Nephron progenitor cell (in vitro differentiated cells): ENCODE results near the gene LRRN2.

Experiments
- DNase-seq: peaks from one replicate; pipeline ENCODE4 v3.0.0; 2021
- H3K27ac Mint-ChIP-seq: 2 replicates; pipeline ENCODE4 v1.8.0; 2021; ENCODE audit warnings: mild to moderate bottlenecking, moderate library complexity, mixed read lengths
- H3K27me3 Mint-ChIP-seq: 2 replicates; pipeline ENCODE4 v1.8.0; 2021; ENCODE audit warnings: mild to moderate bottlenecking, low read depth, mixed read lengths; ENCODE audit not compliant: poor library complexity
- H3K36me3 Mint-ChIP-seq: 2 replicates; pipeline ENCODE4 v1.8.0; 2021; ENCODE audit warnings: low read depth, mixed read lengths
- H3K4me1 Mint-ChIP-seq: 2 replicates; pipeline ENCODE4 v1.8.0; 2021; ENCODE audit warnings: mixed read lengths
- H3K4me3 Mint-ChIP-seq: 2 replicates; pipeline ENCODE4 v1.8.0; 2021; ENCODE audit warnings: mild to moderate bottlenecking, moderate library complexity, mixed read lengths
- H3K9me3 Mint-ChIP-seq: 2 replicates; pipeline ENCODE4 v1.8.0; 2021; ENCODE audit warnings: mild to moderate bottlenecking, moderate library complexity, mixed read lengths
- TF ChIP-seq, protein P1 (sequence below): fragments of 200-600 bp; sonication (generic); IDR thresholded peaks from 2 replicates; pipeline ENCODE4 v1.5.0; 2021; ENCODE audit warnings: antibody characterized with exemption

The LRRN2 gene

DNA sequence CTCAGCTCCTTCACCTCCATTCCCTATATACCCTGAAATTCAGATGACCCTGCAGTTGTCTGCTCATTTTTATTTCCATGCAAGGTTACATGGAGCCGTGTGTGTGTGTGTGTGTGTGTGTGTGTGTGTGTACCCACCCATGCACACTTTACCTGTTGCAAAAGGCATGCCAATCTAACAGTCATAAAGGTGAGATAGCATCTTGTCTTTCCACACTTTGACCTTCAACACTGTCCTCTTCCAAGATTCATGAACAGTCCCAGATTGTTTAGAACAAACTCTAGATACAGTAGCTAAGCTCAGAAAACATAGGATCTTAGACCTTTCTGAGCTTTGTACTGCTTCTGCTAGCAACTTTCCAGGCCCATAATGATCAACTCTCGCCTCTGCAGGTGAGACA, 9.5 kb downstream of the LRRN2 start:
- DNase-seq, result no peak
- no peaks in the 10 kb centered on the region for H3K9me3 Mint-ChIP-seq
- peaks cover 51% of the 10 kb centered on the region for H3K4me1 Mint-ChIP-seq
- peaks cover 20% of the 10 kb centered on the region for H3K27me3 Mint-ChIP-seq
- no peak overlapping the region for H3K27ac Mint-ChIP-seq
- TF ChIP-seq, protein P1, sequence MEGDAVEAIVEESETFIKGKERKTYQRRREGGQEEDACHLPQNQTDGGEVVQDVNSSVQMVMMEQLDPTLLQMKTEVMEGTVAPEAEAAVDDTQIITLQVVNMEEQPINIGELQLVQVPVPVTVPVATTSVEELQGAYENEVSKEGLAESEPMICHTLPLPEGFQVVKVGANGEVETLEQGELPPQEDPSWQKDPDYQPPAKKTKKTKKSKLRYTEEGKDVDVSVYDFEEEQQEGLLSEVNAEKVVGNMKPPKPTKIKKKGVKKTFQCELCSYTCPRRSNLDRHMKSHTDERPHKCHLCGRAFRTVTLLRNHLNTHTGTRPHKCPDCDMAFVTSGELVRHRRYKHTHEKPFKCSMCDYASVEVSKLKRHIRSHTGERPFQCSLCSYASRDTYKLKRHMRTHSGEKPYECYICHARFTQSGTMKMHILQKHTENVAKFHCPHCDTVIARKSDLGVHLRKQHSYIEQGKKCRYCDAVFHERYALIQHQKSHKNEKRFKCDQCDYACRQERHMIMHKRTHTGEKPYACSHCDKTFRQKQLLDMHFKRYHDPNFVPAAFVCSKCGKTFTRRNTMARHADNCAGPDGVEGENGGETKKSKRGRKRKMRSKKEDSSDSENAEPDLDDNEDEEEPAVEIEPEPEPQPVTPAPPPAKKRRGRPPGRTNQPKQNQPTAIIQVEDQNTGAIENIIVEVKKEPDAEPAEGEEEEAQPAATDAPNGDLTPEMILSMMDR, result no peak
- H3K4me3 Mint-ChIP-seq, result no peak overlapping the region
- no peaks in the 10 kb centered on the region for H3K36me3 Mint-ChIP-seq

DNA sequence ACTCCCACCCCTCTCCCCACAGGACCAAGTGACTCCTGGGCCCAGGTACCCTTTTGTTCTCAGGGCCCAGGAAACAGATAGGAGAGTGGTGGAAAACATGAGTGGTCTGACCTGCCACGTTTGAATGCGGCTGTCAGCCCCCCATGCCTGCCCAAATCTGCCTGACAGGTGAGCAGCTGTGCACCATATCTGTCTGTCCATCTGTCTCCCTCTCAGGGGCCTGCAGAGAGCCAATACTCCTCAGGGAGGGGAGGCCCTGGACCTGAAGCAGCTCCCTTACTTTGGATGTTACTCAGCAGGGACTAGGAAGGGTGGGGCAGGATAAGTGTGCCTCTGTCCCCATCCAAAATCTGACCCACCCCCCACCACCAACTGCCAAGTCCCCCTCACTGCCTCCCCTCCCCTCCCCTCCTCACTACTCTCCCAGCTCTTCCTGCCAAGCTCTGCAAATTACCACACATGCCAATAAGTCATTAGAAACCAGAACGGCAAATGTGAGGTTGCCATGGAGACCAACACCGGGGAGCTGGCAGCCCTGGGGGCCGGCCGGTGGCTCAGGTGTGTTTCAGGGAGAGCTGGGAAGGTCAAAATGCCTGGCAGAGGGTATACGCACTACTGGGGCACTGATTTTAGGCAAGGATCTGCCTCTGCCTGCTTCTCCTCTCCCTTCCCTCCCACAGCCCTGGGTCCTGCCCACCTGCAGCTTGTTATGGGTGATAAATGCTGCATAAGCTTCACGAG, 11.5 kb downstream of the LRRN2 start:
- H3K27me3 Mint-ChIP-seq, result peaks cover 13% of the 10 kb centered on the region

GRCh38 chr1:204673209-204673608, 12.3 kb downstream of the LRRN2 start:
- TF ChIP-seq, protein P1, result no peak
- Mint-ChIP-seq H3K9me3 (no peaks in the 10 kb centered on the region), H3K36me3 (no peaks in the 10 kb centered on the region), H3K4me3 (no peak overlapping the region), H3K27ac (no peak overlapping the region), H3K27me3 (peaks cover 13% of the 10 kb centered on the region), H3K4me1 (peaks cover 34% of the 10 kb centered on the region)
- no peak for DNase-seq

More for the DNA sequence above, 11.5 kb downstream of the LRRN2 start:
- DNase-seq, result no peak
- Mint-ChIP-seq H3K36me3 (no peaks in the 10 kb centered on the region), H3K9me3 (no peaks in the 10 kb centered on the region), H3K4me3 (no peak overlapping the region), H3K27ac (no peak overlapping the region), H3K4me1 (peaks cover 43% of the 10 kb centered on the region)
- TF ChIP-seq, protein P1, result no peak

DNA sequence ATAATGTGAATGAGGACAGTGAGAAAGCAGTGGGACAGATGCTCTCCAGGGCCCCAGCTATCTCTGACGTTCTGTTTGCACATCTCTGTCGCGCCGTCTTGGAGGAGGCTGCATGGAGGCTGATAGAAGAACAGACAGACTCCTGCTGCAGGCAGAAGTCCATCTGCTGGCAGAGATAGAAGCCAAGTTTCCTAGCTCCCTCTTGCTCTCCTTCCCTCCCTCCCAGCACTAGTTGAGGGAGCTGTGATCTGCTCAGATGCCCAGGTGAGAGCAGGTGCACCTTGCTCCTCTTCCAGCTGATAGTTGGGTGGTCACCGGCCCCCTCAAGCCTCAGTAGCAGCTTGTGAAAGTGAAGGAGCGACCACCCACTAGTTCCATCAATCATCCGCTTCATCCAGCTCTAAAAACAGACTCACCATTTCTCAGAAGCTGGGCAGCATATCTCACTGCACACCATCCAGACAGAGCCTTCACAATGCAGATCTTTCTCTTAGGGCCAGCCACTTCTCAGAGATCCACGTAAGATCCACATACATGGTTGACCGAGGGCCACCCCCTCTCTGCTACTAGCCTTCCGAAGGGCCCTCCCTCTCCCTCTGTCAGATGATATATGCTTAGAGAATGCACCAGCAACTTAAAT, 12.9 kb downstream of the LRRN2 start:
- no peak for DNase-seq
- no peaks in the 10 kb centered on the region for H3K36me3 Mint-ChIP-seq

GRCh38 chr1:204672069-204672468, 13.5 kb downstream of the LRRN2 start:
- DNase-seq, result no peak
- no peaks in the 10 kb centered on the region for H3K9me3 Mint-ChIP-seq
- peaks cover 23% of the 10 kb centered on the region for H3K4me1 Mint-ChIP-seq
- no peak overlapping the region for H3K4me3 Mint-ChIP-seq
- H3K36me3 Mint-ChIP-seq, result no peaks in the 10 kb centered on the region
- peaks cover 13% of the 10 kb centered on the region for H3K27me3 Mint-ChIP-seq
- no peak overlapping the region for H3K27ac Mint-ChIP-seq
- TF ChIP-seq, protein P1, result no peak

More for the DNA sequence above, 12.9 kb downstream of the LRRN2 start:
- Mint-ChIP-seq H3K27ac (no peak overlapping the region), H3K4me3 (no peak overlapping the region), H3K27me3 (peaks cover 13% of the 10 kb centered on the region), H3K9me3 (no peaks in the 10 kb centered on the region), H3K4me1 (peaks cover 28% of the 10 kb centered on the region)
- TF ChIP-seq, protein P1, result no peak
